ENCODE data around the gene RALGAPA1.
"Not testable (repeated sequence)": the region's sequence is repeated elsewhere in the genome, so short reads cannot be mapped to it uniquely, and the experiment has no call there.

RALGAPA1 gene

GRCh38 chr14:35851823-35852222 lies 42.7 kb upstream of the RALGAPA1 start:
- no peak for TF ChIP-seq CTCF (IDR thresholded peaks at IDR 0.05)
- no peak for DNase-seq
- Histone ChIP-seq H3K4me3 (no peak overlapping the region), H3K36me3 (peaks cover 16 to 22% (median 20%) of the 10 kb centered on the region in 3 donors), H3K4me1 (no peaks in the 10 kb centered on the region), H3K9me3 (peaks cover 0 to 3% (median 0%) of the 10 kb centered on the region in 3 donors), H3K27ac (no peak overlapping the region), H3K27me3 (no peaks in the 10 kb centered on the region)
- intact Hi-C loops (cut with DNase I; ENCODE audit: low total_unique reads) = no loop called here

- no peaks in the 10 kb centered on the region for H3K27me3 ChIP-seq
- no peak for DNase-seq
- TF ChIP-seq CTCF (IDR thresholded peaks at IDR 0.05) = no peak
- H3K9me3 ChIP-seq = peaks cover 0 to 3% (median 0%) of the 10 kb centered on the region in 3 donors
- H3K27ac ChIP-seq = no peak overlapping the region
- H3K4me3 ChIP-seq = no peak overlapping the region
- intact Hi-C loops (cut with DNase I; ENCODE audit: low total_unique reads) = no loop called here
- no peaks in the 10 kb centered on the region for H3K4me1 ChIP-seq
- H3K36me3 ChIP-seq = peaks cover 23 to 37% (median 32%) of the 10 kb centered on the region in 3 donors
Measured at GRCh38 chr14:35849122-35849521, 40.0 kb upstream of the RALGAPA1 start.

GRCh38 chr14:35847636-35848035 lies 38.5 kb upstream of the RALGAPA1 start:
- Histone ChIP-seq H3K9me3 (peaks cover 0 to 5% (median 0%) of the 10 kb centered on the region in 3 donors), H3K27me3 (no peaks in the 10 kb centered on the region), H3K4me3 (no peak overlapping the region), H3K27ac (no peak overlapping the region), H3K36me3 (peaks cover 33 to 52% (median 47%) of the 10 kb centered on the region in 3 donors), H3K4me1 (no peaks in the 10 kb centered on the region)
- DNase-seq = no peak
- intact Hi-C loops (cut with DNase I; ENCODE audit: low total_unique reads) = no loop called here
- no peak for TF ChIP-seq CTCF (IDR thresholded peaks at IDR 0.05)

GRCh38 chr14:35844494-35844893 lies 35.4 kb upstream of the RALGAPA1 start:
- H3K9me3 ChIP-seq = peaks cover 0 to 7% (median 0%) of the 10 kb centered on the region in 3 donors
- H3K27ac ChIP-seq = no peak overlapping the region
- no peaks in the 10 kb centered on the region for H3K4me1 ChIP-seq
- intact Hi-C loops (cut with DNase I; ENCODE audit: low total_unique reads) = no loop called here
- H3K4me3 ChIP-seq = no peak overlapping the region
- peaks cover 47 to 55% (median 52%) of the 10 kb centered on the region in 3 donors for H3K36me3 ChIP-seq
- no peaks in the 10 kb centered on the region for H3K27me3 ChIP-seq
- TF ChIP-seq CTCF (IDR thresholded peaks at IDR 0.05) = no peak
- DNase-seq = no peak

GRCh38 chr14:35842245-35842644 lies 33.1 kb upstream of the RALGAPA1 start:
- H3K27me3 ChIP-seq; H3K4me3 ChIP-seq; H3K4me1 ChIP-seq; DNase-seq; H3K27ac ChIP-seq; intact Hi-C loops (cut with DNase I; ENCODE audit: low total_unique reads): not testable (repeated sequence)
- Histone ChIP-seq H3K9me3 (peaks cover 0 to 15% (median 0%) of the 10 kb centered on the region in 3 donors), H3K36me3 (peaks cover 56 to 67% (median 65%) of the 10 kb centered on the region in 3 donors)

- H3K27me3 ChIP-seq; H3K4me3 ChIP-seq; H3K4me1 ChIP-seq; intact Hi-C loops (cut with DNase I; ENCODE audit: low total_unique reads); H3K27ac ChIP-seq; DNase-seq: not testable (repeated sequence)
- H3K9me3 ChIP-seq = peaks cover 0 to 15% (median 0%) of the 10 kb centered on the region in 3 donors
- H3K36me3 ChIP-seq = peaks cover 60 to 72% (median 64%) of the 10 kb centered on the region in 3 donors
Measured at GRCh38 chr14:35841704-35842103, 32.6 kb upstream of the RALGAPA1 start.

Data from tibial artery (tissue), 4 donors.